Transverse colon (tissue), 4 donors: Measurements from ENCODE around the gene FGD3. TPM values are rescaled to one million over a fixed set of nuclear protein-coding genes. Genes with fewer than 3 reads are reported as not detected.
"Not testable (repeated sequence)": the region's sequence is repeated elsewhere in the genome, so short reads cannot be mapped to it uniquely, and the experiment has no call there.

Experiments used
- DNase-seq: peaks from one replicate; pipeline ENCODE4 v3.0.0-alpha.2; 2019
- H3K27ac ChIP-seq, 4 donors: fragments of 200-600 bp; sonication (generic); 2 replicates each; pipeline ENCODE4 v1.5.1; 2016 to 2018; ENCODE audit warnings: inconsistent platforms in 4 of 4
- H3K27me3 ChIP-seq: fragments of 200-600 bp; sonication (generic); 2 replicates; pipeline ENCODE4 v1.5.1; 2017; ENCODE audit warnings: inconsistent platforms
- H3K36me3 ChIP-seq, 4 donors: fragments of 200-600 bp; sonication (generic); 2 replicates each; pipeline ENCODE4 v1.5.1; 2017 to 2019; ENCODE audit warnings: inconsistent platforms in 4 of 4
- H3K4me1 ChIP-seq, 4 donors: fragments of 200-600 bp; sonication (generic); 2 replicates each; pipeline ENCODE4 v1.5.1; 2017 to 2020; ENCODE audit warnings: inconsistent platforms in 4 of 4
- H3K4me3 ChIP-seq, 4 donors: fragments of 200-600 bp; sonication (generic); 1 replicate in 1 of 4; 2 replicates in 3 of 4; pipeline versions ENCODE4 v1.5.1 to v1.6.1; 2017 to 2019; ENCODE audit warnings: inconsistent platforms in 4 of 4
- H3K9me3 ChIP-seq, 2 donors: fragments of 200-600 bp; sonication (generic); 2 replicates each; pipeline ENCODE4 v1.5.1; 2017 to 2019; ENCODE audit warnings: inconsistent platforms in 2 of 2
- EP300 ChIP-seq: sonication (generic); formaldehyde crosslinking; IDR thresholded peaks from one replicate; pipeline ENCODE4 v1.6.1; 2017; ENCODE audit warnings: antibody characterized with exemption, low read depth
- POLR2A ChIP-seq: fragments of 450-650 bp; IDR thresholded peaks from one replicate; pipeline ENCODE4 v1.6.1; 2016; ENCODE audit warnings: antibody characterized with exemption, mild to moderate bottlenecking, moderate library complexity
- POLR2AphosphoS5 ChIP-seq, 3 donors: sonication (generic); formaldehyde crosslinking; IDR thresholded peaks; one replicate each; pipeline ENCODE4 v1.6.1; 2016; ENCODE audit warnings: antibody characterized with exemption in 3 of 3
- WGBS, 2 donors: methylation state at CpG; one replicate each; pipeline ENCODE4 v1.1.5; 2018; ENCODE audit warnings: low coverage in 1 of 2; 5-methylcytosine and 5-hydroxymethylcytosine counted together
- in situ Hi-C, 4 donors: fragments of 200-750 bp; cut with MboI; loops; one replicate each; pipeline versions ENCODE4 v1.15.0 to v1.15.1; 2017; ENCODE audit warnings: low sequenced_read_pairs in 3 of 4, low pct_ligation_motif_present in 1 of 4, low pct_unique_long_range_greater_than_20kb in 1 of 4
- intact Hi-C: fragments of 100-400 bp; cut with DNase I; formaldehyde crosslinking; loops from one replicate; pipeline ENCODE4 v1.15.1; 2023; ENCODE audit warnings: low total_unique reads
- total RNA-seq, 4 donors: library from RNA; depleted of rRNA; stranded (reverse); fragments of >200 nt; gene quantifications; one replicate each; pipeline ENCODE4 v1.1.0, GENCODE V29; 2016
- TF ChIP-seq, protein P1 (sequence below), 5 experiments: fragments of 200-600 bp in 3 of 5; fragments of 450-650 bp in 2 of 5; sonication (generic) in 3 of 5; IDR thresholded peaks; 1 replicate in 2 of 5; 2 replicates in 3 of 5; pipeline ENCODE4 v1.5.1; 2016 to 2017; ENCODE audit warnings: antibody characterized with exemption in 5 of 5, inconsistent platforms in 3 of 5, mild to moderate bottlenecking in 2 of 5, moderate library complexity in 1 of 5

The FGD3 gene
- total RNA-seq, 4 donors from 2014 or later = 5.2 to 9.7 (median 6.0) TPM; not detected in 1

DNA sequence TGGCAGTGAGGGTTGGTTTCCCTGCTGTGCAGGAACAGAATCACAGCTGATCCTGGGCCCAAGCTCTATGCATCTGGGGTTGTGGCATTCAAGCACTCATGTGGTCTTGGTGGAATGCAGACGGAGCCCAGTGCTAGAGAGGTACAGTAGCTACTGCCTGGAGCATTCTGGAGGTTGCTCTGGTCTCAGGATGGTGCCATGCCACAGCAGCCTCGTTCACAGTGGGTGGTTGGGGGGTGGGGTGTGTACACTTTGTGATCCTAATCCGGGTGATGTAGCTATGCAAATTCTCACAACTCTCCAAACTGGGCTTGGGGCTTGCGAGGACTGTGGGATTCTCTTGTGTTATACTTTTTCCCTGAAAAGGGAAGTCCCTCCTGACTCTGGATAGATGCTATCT is 45.2 kb downstream of the FGD3 start:
- H3K27ac ChIP-seq = no peak overlapping the region

DNA sequence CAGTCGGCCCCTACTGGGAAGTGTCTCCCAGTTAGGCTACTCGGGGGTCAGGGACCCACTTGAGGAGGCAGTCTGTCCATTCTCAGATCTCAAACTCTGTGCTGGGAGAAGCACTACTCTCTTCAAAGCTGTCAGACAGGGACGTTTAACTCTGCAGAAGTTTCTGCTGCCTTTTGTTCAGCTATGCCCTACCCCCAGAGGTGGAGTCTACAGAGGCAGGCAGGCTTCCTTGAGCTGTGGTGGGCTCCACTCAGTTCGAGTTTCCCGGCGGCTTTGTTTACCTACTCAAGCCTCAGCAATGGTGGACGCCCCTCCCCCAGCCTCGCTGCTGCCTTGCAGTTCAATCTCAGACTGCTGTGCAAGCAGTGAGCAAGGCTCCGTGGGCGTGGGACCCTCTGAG is 51.5 kb downstream of the FGD3 start:
- intact Hi-C loops, H3K4me1 ChIP-seq, H3K27ac ChIP-seq, H3K36me3 ChIP-seq, H3K27me3 ChIP-seq, H3K9me3 ChIP-seq, H3K4me3 ChIP-seq, DNase-seq, in situ Hi-C loops: not testable (repeated sequence)
- 91% methylated on average over 8 of the region's 10 CpGs; no CpG with 5 or more reads in 1 of the 2 donors for WGBS, 2 donors

More for the DNA sequence above, 45.2 kb downstream of the FGD3 start:
- 86% methylated on average over 4 of the region's 4 CpGs; no CpG with 5 or more reads in 1 of the 2 donors for WGBS, 2 donors
- Histone ChIP-seq H3K36me3 (no peaks in the 10 kb centered on the region), H3K27me3 (no peaks in the 10 kb centered on the region), H3K4me3 (no peak overlapping the region), H3K9me3 (no peaks in the 10 kb centered on the region), H3K4me1 (no peaks in the 10 kb centered on the region)
- in situ Hi-C loops (no loop called here), intact Hi-C loops (no loop called here)
- no peak for DNase-seq
- TF ChIP-seq EP300 (no peak), POLR2A (no peak), POLR2AphosphoS5 (IDR thresholded peaks at IDR 0.05) (no peak)

DNA sequence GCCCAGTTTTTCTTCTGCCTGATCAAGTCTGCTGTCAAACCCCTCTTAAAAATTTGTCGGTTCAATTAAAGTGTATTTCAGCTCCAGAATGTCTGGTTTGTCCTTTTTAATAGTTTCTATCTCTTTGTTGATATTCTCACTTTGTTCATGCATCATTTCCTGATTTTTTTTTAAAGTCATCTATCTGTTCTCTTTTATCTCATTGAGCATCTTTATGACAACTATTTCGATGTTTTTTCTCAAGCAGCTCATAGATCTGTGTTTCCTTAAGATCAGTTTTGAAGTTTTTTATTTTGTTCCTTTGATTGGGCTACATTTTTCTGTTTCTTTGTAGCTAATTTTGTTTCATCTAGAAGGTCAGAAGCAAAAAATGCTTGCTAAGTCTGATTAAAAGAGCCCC is 53.7 kb downstream of the FGD3 start:
- Histone ChIP-seq H3K4me1 (peaks cover 0 to 11% (median 0%) of the 10 kb centered on the region in 4 donors), H3K9me3 (no peaks in the 10 kb centered on the region), H3K27me3 (no peaks in the 10 kb centered on the region), H3K4me3 (no peak overlapping the region), H3K27ac (no peak overlapping the region), H3K36me3 (no peaks in the 10 kb centered on the region)
- in situ Hi-C loops (loop anchor here in 1 of 4 donors (25.0 kb wide), 1 partner anchor 311 kb away; no protein-coding TSS in a partner anchor), intact Hi-C loops (no loop called here)
- TF ChIP-seq POLR2AphosphoS5 (IDR thresholded peaks at IDR 0.05) = no peak
- TF ChIP-seq POLR2A = no peak
- TF ChIP-seq, protein P1, sequence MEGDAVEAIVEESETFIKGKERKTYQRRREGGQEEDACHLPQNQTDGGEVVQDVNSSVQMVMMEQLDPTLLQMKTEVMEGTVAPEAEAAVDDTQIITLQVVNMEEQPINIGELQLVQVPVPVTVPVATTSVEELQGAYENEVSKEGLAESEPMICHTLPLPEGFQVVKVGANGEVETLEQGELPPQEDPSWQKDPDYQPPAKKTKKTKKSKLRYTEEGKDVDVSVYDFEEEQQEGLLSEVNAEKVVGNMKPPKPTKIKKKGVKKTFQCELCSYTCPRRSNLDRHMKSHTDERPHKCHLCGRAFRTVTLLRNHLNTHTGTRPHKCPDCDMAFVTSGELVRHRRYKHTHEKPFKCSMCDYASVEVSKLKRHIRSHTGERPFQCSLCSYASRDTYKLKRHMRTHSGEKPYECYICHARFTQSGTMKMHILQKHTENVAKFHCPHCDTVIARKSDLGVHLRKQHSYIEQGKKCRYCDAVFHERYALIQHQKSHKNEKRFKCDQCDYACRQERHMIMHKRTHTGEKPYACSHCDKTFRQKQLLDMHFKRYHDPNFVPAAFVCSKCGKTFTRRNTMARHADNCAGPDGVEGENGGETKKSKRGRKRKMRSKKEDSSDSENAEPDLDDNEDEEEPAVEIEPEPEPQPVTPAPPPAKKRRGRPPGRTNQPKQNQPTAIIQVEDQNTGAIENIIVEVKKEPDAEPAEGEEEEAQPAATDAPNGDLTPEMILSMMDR (IDR thresholded peaks at IDR 0.05) = no peak
- no peak for TF ChIP-seq EP300
- WGBS, 2 donors = 76 to 93% methylated on average over 2 of the region's 2 CpGs
- DNase-seq = no peak

DNA sequence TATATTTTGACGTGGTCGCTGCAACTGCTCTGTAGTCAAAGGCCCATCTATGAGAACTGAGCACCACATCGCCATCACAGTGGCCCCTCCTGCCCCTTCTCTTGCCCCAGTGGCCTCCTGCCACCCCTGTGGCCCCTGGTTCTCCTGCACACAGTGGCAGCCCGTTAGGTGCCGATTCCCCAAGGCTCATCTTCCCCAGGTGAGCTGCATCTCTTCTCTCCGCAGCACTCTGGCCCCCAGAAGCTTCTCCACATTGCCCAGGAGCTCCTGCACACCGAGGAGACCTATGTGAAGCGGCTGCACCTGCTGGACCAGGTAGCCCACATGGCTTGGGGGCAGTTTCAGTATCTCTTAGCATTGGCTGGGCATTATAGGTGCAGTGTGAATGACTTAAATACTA is 55.4 kb downstream of the FGD3 start:
- H3K36me3 ChIP-seq = no peaks in the 10 kb centered on the region
- DNase-seq = no peak
- intact Hi-C loops (no loop called here), in situ Hi-C loops (loop anchor here in 1 of 4 donors (25.0 kb wide), 1 partner anchor 310 kb away; no protein-coding TSS in a partner anchor)
- no peaks in the 10 kb centered on the region for H3K27me3 ChIP-seq
- H3K4me3 ChIP-seq = no peak overlapping the region
- 90 to 95% methylated on average over 7 to 8 of the region's 8 CpGs for WGBS, 2 donors
- TF ChIP-seq POLR2AphosphoS5 (IDR thresholded peaks at IDR 0.05) = no peak
- TF ChIP-seq, protein P1 (IDR thresholded peaks at IDR 0.05) = no peak
- TF ChIP-seq EP300 = no peak
- TF ChIP-seq POLR2A = no peak
- H3K9me3 ChIP-seq = no peaks in the 10 kb centered on the region
- H3K27ac ChIP-seq = no peak overlapping the region
- peaks cover 0 to 11% (median 0%) of the 10 kb centered on the region in 4 donors for H3K4me1 ChIP-seq

DNA sequence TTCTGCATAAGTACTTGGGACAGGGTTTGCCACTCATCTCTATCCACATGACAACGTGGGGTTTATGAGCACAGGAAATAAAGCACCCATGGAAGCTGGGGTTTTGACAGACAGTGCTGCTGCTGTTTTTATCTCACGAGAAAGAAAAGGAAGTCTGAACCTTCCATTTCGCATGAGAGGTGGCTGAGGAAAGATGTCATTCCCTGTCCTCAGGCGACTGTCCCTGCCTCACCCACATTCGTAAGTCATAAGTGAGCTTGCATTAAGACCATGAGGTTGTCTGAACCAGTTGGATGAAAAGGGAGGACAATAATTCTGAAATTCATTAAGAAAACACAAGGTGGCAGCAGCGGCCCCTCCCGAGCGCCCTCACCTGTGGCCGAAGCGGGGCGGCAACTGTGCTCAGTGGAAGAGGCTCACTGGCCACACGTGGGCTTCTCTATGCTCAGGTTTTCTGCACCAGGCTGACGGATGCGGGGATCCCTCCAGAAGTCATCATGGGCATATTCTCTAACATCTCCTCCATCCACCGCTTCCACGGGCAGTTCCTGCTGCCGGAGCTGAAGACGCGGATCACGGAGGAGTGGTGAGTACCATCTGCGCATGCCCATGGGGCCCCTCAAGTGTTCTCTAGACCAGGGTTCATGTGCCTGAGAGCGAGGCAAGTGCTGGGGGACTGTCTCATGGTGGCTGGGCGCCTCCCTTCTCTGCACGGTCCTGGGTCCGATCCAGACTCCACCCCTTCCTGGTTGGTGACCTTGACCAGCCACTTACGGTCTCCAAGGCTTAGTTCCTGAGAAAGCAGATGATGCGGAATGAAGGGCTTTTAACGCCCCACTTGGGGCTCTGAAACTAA is 56.5 kb downstream of the FGD3 start:
- intact Hi-C loops (no loop called here), in situ Hi-C loops (loop anchor here in 1 of 4 donors (25.0 kb wide), 1 partner anchor 309 kb away; no protein-coding TSS in a partner anchor)
- Histone ChIP-seq H3K9me3 (no peaks in the 10 kb centered on the region), H3K4me1 (peaks cover 0 to 11% (median 0%) of the 10 kb centered on the region in 4 donors), H3K27ac (peak overlapping the region in 1 of 4 donors; percentile 8), H3K27me3 (no peaks in the 10 kb centered on the region), H3K36me3 (no peaks in the 10 kb centered on the region), H3K4me3 (peak overlapping the region in 3 of 4 donors; percentile 21 to 40 (median 22))
- TF ChIP-seq, protein P1 (IDR thresholded peaks at IDR 0.05) = peak; percentile 69 to 78 (median 75)
- no peak for TF ChIP-seq POLR2AphosphoS5 (IDR thresholded peaks at IDR 0.05)
- WGBS, 2 donors = 33 to 35% methylated on average over 6 to 28 of the region's 28 CpGs
- peak; percentile 72 for DNase-seq
